HG02885 (cell line): ENCODE data around the gene TRAM2.

Experiments used
- ATAC-seq: cut with Tn5 transposase; IDR thresholded peaks from one replicate; pipeline ENCODE4 v1.9.1; 2021; ENCODE audit warnings: mild to moderate bottlenecking; ENCODE audit not compliant: unreplicated experiment, poor library complexity

Gene TRAM2

GRCh38 chr6:52571099-52571755 is 5.6 kb downstream of the TRAM2 start:
- no peak for ATAC-seq

- ATAC-seq: no peak
Measured at GRCh38 chr6:52570291-52570700, 6.6 kb downstream of the TRAM2 start.

GRCh38 chr6:52568320-52568719 is 8.5 kb downstream of the TRAM2 start:
- ATAC-seq: no peak

- no peak for ATAC-seq
Measured at GRCh38 chr6:52566853-52567279, 10.0 kb downstream of the TRAM2 start.

GRCh38 chr6:52566201-52566600 is 10.7 kb downstream of the TRAM2 start:
- ATAC-seq: peak; percentile 54

- no peak for ATAC-seq
Measured at GRCh38 chr6:52564856-52565255, 12.0 kb downstream of the TRAM2 start.

- no peak for ATAC-seq
Measured at GRCh38 chr6:52562911-52563310, 13.9 kb downstream of the TRAM2 start.

GRCh38 chr6:52560462-52560861 is 16.4 kb downstream of the TRAM2 start:
- no peak for ATAC-seq

GRCh38 chr6:52558266-52559000 is 18.4 kb downstream of the TRAM2 start:
- no peak for ATAC-seq

- ATAC-seq: no peak
Measured at GRCh38 chr6:52557389-52558265, 19.2 kb downstream of the TRAM2 start.

- no peak for ATAC-seq
Measured at GRCh38 chr6:52555518-52556233, 21.2 kb downstream of the TRAM2 start.

- no peak for ATAC-seq
Measured at GRCh38 chr6:52554684-52555280, 22.1 kb downstream of the TRAM2 start.

GRCh38 chr6:52553719-52554118 is 23.1 kb downstream of the TRAM2 start:
- ATAC-seq: no peak

- ATAC-seq: no peak
Measured at GRCh38 chr6:52553158-52553557, 23.7 kb downstream of the TRAM2 start.

GRCh38 chr6:52552278-52552643 is 24.6 kb downstream of the TRAM2 start:
- peak; percentile 97 for ATAC-seq

- ATAC-seq: no peak
Measured at GRCh38 chr6:52551483-52552277, 25.2 kb downstream of the TRAM2 start.

- ATAC-seq: no peak
Measured at GRCh38 chr6:52550870-52551269, 26.0 kb downstream of the TRAM2 start.

GRCh38 chr6:52550014-52550575 is 26.8 kb downstream of the TRAM2 start:
- no peak for ATAC-seq

GRCh38 chr6:52549428-52549827 is 27.4 kb downstream of the TRAM2 start:
- ATAC-seq: no peak
